ENCODE measurements around the gene ANO7.
A peak's percentile ranks its signal among the peaks of the same experiment; 100 is the strongest.

ANO7 gene

DNA sequence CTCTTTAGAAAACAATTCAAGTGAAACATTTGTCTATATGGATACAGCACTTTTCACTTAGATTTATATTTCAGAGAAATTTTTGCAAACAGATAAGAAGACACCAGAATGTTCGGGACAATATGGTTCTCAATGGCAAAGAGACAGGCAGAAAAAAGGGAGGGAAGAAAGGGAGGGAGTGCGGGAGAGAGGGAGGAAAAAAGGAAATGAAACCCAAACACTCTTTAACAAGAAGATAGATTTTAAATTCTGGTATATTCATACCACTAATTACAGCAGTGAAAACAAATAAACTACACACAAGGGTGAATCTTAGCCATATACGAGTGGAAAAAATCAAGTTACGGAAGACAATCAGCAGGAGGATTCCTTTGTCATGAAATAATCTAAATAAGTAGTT, 42.2 kb upstream of the ANO7 start:
- TF ChIP-seq, protein P1, sequence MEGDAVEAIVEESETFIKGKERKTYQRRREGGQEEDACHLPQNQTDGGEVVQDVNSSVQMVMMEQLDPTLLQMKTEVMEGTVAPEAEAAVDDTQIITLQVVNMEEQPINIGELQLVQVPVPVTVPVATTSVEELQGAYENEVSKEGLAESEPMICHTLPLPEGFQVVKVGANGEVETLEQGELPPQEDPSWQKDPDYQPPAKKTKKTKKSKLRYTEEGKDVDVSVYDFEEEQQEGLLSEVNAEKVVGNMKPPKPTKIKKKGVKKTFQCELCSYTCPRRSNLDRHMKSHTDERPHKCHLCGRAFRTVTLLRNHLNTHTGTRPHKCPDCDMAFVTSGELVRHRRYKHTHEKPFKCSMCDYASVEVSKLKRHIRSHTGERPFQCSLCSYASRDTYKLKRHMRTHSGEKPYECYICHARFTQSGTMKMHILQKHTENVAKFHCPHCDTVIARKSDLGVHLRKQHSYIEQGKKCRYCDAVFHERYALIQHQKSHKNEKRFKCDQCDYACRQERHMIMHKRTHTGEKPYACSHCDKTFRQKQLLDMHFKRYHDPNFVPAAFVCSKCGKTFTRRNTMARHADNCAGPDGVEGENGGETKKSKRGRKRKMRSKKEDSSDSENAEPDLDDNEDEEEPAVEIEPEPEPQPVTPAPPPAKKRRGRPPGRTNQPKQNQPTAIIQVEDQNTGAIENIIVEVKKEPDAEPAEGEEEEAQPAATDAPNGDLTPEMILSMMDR (IDR thresholded peaks at IDR 0.05; ENCODE audit: low read depth, low read length), result no peak
- H3K4me3 ChIP-seq (ENCODE audit: low read depth, low read length), result no peak overlapping the region
- no peak for DNase-seq (ENCODE audit: low read depth, low spot score)
- in situ Hi-C loops (cut with HindIII; ENCODE audit: low sequenced_read_pairs), result no loop called here

DNA sequence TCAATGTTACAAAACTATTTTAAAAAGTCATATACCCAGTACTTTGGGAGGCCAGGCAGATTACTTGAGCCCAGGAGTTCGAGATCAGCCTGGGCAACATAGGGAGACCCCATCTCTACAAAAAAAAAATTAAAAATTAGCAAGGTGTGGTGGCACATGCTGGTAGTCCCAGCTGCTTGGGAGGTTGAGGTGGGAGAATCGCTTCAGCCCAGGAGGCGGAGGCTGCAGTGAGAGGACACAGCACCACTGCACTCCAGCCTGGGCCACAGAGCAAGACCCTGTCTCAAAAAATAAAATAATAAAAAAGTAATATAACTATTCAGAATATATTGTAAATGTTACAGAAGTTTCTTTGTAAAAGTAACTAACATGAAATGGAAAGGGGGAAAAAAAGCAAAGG, 41.1 kb upstream of the ANO7 start:
- no peak overlapping the region for H3K4me3 ChIP-seq (ENCODE audit: low read depth, low read length)
- in situ Hi-C loops (cut with HindIII; ENCODE audit: low sequenced_read_pairs), result no loop called here
- TF ChIP-seq, protein P1 (IDR thresholded peaks at IDR 0.05; ENCODE audit: low read depth, low read length), result no peak
- no peak for DNase-seq (ENCODE audit: low read depth, low spot score)

DNA sequence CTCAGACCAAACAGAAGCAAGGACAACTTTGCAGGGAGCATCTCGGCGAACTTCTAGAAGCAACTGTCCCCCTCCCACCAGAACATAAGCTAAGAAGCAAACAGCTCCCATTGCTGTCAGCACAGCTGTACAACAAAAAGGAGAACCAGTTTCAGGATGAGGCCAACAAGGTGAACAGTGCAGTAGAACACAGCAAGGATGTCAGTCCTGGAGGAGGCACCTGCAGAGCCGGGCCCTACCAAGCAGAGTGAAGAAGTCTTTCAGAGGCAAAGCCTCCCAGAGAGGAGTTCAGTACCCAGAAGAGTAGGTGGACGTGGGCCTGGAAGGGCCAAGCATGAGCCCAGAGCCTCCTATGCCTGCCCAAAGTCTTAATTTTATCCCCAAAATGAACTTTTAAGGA, 40.2 kb upstream of the ANO7 start:
- in situ Hi-C loops (cut with HindIII; ENCODE audit: low sequenced_read_pairs), result no loop called here
- TF ChIP-seq, protein P1 (IDR thresholded peaks at IDR 0.05; ENCODE audit: low read depth, low read length), result no peak
- DNase-seq (ENCODE audit: low read depth, low spot score), result no peak
- H3K4me3 ChIP-seq (ENCODE audit: low read depth, low read length), result no peak overlapping the region

DNA sequence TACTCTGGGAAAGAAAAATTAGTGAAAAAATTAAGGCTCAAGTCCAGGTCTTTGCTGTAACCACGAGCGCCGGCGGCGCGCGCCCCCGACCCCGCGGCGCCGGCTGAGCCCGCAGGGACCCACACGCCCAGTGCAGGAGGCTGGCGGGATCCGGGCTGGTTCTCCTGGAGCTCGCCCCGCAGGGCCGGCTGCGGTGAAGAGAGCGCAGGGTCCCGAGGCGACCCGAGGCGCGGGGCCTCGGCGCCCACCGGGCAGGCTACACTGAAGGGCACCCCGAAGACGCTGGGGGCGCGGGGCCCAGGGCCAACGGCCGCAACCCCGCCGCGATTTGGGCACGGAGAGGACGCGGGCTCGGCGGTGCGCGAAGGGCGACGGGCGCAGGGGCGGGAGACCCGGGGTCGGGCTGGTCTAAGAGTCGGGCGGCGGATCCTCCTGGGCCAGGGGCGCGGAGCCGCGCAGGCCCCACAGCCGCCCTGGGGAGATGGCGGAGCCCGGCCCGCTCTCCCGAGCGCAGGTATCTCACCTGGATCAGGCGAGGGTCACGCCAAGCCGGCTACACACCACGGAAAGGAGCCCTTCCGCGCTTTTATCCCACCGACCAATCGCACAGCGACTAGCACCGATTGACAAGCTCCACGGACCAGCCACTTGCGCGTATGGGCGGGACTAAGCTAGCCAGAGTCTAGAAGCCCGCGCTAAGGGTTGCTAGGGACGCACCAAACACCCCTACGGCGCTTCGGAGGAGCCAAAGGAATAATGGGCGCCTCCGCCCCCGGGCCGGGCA, 39.4 kb upstream of the ANO7 start, which contains the start of gene PASK:
TSS of gene PASK (minus strand) at position 582 of the 784 bp plus-strand sequence. CDS start 6,440 bp downstream, outside the sequence.
- in situ Hi-C loops (cut with HindIII; ENCODE audit: low sequenced_read_pairs), result no loop called here

DNA sequence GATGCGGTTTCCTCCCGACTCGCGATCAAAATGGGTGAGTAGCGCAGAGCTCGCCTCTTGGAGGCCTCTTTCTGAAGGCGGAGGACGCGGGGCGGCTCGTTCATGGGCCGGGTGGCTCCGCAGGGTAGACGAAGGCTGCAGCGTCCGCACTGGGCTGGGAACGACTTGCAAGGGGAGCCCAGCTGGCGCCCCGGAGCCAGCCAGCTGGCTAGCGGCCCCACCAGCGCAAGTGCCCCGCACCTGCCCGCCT, 38.9 kb upstream of the ANO7 start:
- in situ Hi-C loops (cut with HindIII; ENCODE audit: low sequenced_read_pairs), result no loop called here
- peak overlapping the region; percentile 78 for H3K4me3 ChIP-seq (ENCODE audit: low read depth, low read length)
- TF ChIP-seq, protein P1 (IDR thresholded peaks at IDR 0.05; ENCODE audit: low read depth, low read length), result no peak
- no peak for DNase-seq (ENCODE audit: low read depth, low spot score)

More for the DNA sequence above, 39.4 kb upstream of the ANO7 start, which contains the start of gene PASK:
- peak within 1 kb of the TSS; percentile 78 for H3K4me3 ChIP-seq (ENCODE audit: low read depth, low read length)
- TF ChIP-seq, protein P1 (IDR thresholded peaks at IDR 0.05; ENCODE audit: low read depth, low read length), result no peak
- peak; percentile 93 for DNase-seq (ENCODE audit: low read depth, low spot score)

DNA sequence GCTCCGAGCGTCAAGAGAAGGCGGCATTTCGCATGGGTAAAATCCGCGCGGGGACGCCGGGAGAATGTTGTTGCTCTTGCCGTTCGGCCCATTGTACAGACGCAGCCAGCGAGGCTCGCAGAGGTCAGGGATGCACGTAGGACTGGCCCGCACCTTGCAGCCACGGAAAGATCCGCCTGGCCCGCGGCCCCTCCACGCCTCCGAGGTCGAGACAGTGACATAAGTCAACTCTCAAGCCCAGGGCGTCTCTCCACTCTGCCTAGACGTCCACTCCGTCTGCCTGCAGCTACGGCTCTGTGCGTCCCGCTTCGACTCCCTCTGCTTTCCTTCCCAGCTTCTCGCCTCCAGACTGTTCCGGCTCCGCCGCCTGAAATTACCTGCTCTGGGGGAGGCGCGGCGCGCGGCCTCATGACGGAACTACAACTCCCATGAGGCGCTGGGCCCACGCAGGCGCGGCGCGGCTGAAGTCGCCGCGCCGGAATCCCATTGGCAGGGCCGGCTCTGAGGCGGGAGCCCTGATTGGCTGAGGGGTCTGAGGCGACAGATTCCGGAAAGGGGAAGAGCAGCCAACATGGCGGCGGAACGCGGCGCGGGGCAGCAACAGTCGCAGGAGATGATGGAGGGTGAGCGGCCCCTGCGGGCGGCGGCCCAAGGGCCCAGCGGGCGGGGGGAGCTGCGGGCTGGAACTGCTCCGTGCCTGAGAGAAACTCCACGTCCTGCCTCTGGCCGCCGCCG, 38.4 kb upstream of the ANO7 start, which contains the start of gene PPP1R7:
TSS of gene PPP1R7 (plus strand) at position 543 of the 735 bp plus-strand sequence. CDS start at position 572, 29 bp downstream.
- peak within 1 kb of the TSS; percentile 78 for H3K4me3 ChIP-seq (ENCODE audit: low read depth, low read length)
- TF ChIP-seq, protein P1 (IDR thresholded peaks at IDR 0.05; ENCODE audit: low read depth, low read length), result no peak
- peak; percentile 95 for DNase-seq (ENCODE audit: low read depth, low spot score)
- in situ Hi-C loops (cut with HindIII; ENCODE audit: low sequenced_read_pairs), result no loop called here

Data from astrocyte of the spinal cord (primary cell).